Esophagus squamous epithelium (tissue), 4 donors: ENCODE results near the gene TBC1D3B.

ENCODE experiments used
- POLR2A ChIP-seq, 4 donors: fragments of 450-650 bp; IDR thresholded peaks; one replicate each; pipeline ENCODE4 v1.6.1; 2017; ENCODE audit warnings: antibody characterized with exemption in 4 of 4, mild to moderate bottlenecking in 4 of 4, moderate library complexity in 3 of 4
- TF ChIP-seq, protein P1 (sequence below), 6 experiments: fragments of 450-650 bp in 4 of 6; fragments of 200-600 bp in 2 of 6; sonication (generic) in 2 of 6; IDR thresholded peaks; one replicate each; pipeline ENCODE4 v1.5.1; 2016 to 2019; ENCODE audit warnings: antibody characterized with exemption in 6 of 6, mild to moderate bottlenecking in 4 of 6, moderate library complexity in 4 of 6

DNA sequence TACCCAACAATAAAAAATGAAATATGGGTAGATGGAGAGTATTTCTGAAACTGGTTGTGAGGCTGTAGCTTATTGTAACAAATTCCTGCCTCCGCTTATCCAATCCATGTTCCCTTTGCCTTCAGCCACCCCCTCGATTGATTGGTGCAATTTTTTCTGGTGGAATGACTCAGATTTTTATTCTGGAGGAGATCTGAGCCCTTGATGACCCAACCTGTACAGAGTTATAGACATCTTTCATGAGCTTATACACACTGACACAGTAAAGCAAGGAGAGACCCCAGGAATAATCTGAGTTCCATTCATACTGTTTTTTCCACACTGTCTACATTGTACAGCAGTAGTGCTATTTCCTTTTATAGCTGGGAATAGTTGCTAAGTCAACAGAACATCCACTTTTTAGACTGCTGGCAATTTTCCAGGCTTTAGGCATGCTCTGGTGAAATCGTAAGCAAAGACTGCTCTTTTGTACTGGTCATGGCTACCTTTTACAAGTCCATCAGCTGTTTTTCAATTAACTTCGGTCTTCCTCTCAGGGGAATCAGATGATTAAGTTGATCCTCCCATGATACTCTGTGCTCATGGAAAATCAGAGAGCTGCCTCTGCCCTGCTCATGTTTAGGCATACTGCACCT is 42.7 kb downstream of the TBC1D3B start:
- TF ChIP-seq, protein P1, sequence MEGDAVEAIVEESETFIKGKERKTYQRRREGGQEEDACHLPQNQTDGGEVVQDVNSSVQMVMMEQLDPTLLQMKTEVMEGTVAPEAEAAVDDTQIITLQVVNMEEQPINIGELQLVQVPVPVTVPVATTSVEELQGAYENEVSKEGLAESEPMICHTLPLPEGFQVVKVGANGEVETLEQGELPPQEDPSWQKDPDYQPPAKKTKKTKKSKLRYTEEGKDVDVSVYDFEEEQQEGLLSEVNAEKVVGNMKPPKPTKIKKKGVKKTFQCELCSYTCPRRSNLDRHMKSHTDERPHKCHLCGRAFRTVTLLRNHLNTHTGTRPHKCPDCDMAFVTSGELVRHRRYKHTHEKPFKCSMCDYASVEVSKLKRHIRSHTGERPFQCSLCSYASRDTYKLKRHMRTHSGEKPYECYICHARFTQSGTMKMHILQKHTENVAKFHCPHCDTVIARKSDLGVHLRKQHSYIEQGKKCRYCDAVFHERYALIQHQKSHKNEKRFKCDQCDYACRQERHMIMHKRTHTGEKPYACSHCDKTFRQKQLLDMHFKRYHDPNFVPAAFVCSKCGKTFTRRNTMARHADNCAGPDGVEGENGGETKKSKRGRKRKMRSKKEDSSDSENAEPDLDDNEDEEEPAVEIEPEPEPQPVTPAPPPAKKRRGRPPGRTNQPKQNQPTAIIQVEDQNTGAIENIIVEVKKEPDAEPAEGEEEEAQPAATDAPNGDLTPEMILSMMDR (IDR thresholded peaks at IDR 0.05), result no peak
- no peak for TF ChIP-seq POLR2A (IDR thresholded peaks at IDR 0.05)
